ENCODE data around the gene MAP6D1. TPM values are rescaled to one million over a fixed set of nuclear protein-coding genes. Genes with fewer than 3 reads are reported as not detected.

Gene MAP6D1
- total RNA-seq, 4 donors from 2014 or later: 0.42 to 21.6 (median 3.6) TPM

DNA sequence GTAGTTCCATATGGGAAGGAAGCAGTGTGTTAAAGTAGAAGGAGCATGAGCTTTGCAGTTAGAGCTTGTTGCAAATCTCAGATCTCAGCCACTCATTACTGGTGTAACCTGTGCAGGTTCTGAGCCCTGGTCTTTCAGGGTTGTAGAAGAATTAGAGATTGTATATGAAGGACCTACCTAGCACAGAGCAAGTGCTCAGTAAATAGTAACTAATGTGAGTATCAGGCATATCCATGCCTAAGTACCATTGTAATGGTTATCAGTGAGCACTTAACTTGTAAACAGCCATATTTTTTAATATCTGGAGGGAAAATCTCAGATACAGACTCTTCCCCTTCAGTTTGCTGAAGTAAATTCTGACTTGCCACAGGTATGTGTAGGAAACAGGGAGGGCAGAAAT lies 59.3 kb downstream of the MAP6D1 start:
- H3K27ac ChIP-seq: no peak overlapping the region
- peaks cover 0 to 4% (median 0%) of the 10 kb centered on the region in 4 donors for H3K4me1 ChIP-seq
- no peaks in the 10 kb centered on the region for H3K27me3 ChIP-seq
- TF ChIP-seq, protein P1, sequence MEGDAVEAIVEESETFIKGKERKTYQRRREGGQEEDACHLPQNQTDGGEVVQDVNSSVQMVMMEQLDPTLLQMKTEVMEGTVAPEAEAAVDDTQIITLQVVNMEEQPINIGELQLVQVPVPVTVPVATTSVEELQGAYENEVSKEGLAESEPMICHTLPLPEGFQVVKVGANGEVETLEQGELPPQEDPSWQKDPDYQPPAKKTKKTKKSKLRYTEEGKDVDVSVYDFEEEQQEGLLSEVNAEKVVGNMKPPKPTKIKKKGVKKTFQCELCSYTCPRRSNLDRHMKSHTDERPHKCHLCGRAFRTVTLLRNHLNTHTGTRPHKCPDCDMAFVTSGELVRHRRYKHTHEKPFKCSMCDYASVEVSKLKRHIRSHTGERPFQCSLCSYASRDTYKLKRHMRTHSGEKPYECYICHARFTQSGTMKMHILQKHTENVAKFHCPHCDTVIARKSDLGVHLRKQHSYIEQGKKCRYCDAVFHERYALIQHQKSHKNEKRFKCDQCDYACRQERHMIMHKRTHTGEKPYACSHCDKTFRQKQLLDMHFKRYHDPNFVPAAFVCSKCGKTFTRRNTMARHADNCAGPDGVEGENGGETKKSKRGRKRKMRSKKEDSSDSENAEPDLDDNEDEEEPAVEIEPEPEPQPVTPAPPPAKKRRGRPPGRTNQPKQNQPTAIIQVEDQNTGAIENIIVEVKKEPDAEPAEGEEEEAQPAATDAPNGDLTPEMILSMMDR (IDR thresholded peaks at IDR 0.05): no peak
- TF ChIP-seq EP300 (IDR thresholded peaks at IDR 0.05) (no peak), POLR2A (IDR thresholded peaks at IDR 0.05) (no peak)
- no peaks in the 10 kb centered on the region for H3K9me3 ChIP-seq
- DNase-seq (ENCODE audit: low spot score in 2 of 2): no peak
- peaks cover 0 to 57% (median 6%) of the 10 kb centered on the region in 3 donors for H3K36me3 ChIP-seq
- no peak overlapping the region for H3K4me3 ChIP-seq

Other genes starting within 250 kb of the MAP6D1 start
- 100 to 1,000 TPM in 1 of 4 donors, 10 to 100 TPM in 3; 42.6 to 125 (median 92.5) TPM for gene KLHL24, start 190.0 kb downstream of the MAP6D1 start, total RNA-seq
- gene YEATS2, start 127.8 kb downstream of the MAP6D1 start, total RNA-seq: 10 to 100 TPM; 26.7 to 45.0 (median 27.8) TPM
- 10 to 100 TPM; 47.6 to 66.6 (median 55.7) TPM for gene PARL, start 59.3 kb upstream of the MAP6D1 start, total RNA-seq
- 10 to 100 TPM; 34.9 to 61.2 (median 45.0) TPM for gene ABCC5, start 192.3 kb upstream of the MAP6D1 start, total RNA-seq
- not detected for gene HTR3D, start 206.2 kb upstream of the MAP6D1 start, total RNA-seq
- not detected for gene HTR3C, start 227.5 kb upstream of the MAP6D1 start, total RNA-seq

All from tibial nerve (tissue), 4 donors.